ENCODE results near the gene OR7D2. TPM values are rescaled to one million over a fixed set of nuclear protein-coding genes. Genes with fewer than 3 reads are reported as not detected.

Gene OR7D2
- total RNA-seq, 1 experiment from 2014 or later = not detected

GRCh38 chr19:9140159-9140874 lies 38.5 kb upstream of the OR7D2 start, which contains the start of gene ZNF317:
TSS of gene ZNF317 (plus strand) at chr19:9140397. CDS start at chr19:9156017, 15,620 bp downstream.
- Histone ChIP-seq H3K9me3 (ENCODE audit: control insufficient read depth, insufficient read depth, low read depth, low read length) (peaks cover 24% of the 10 kb centered on the region), H3K36me3 (ENCODE audit: control insufficient read depth, insufficient read depth, low read length) (peaks cover 2% of the 10 kb centered on the region; the same call in 1 of the 2 replicates), H3K4me3 (ENCODE audit: low read depth in 2 of 2, low read length in 2 of 2) (peak within 1 kb of the TSS; percentile 97), H3K4me1 (ENCODE audit: control insufficient read depth, insufficient read depth, low read length) (no peaks in the 10 kb centered on the region), H3K27me3 (ENCODE audit: control insufficient read depth, insufficient read depth, low read length) (no peaks in the 10 kb centered on the region), H3K27ac (ENCODE audit: low read length) (peak within 1 kb of the TSS; percentile 96)
- DNase-seq (ENCODE audit: low read depth, low spot score) = peak; percentile 58
- no TSS peak for BruUV-seq (replicated peaks)
- intact Hi-C loops (cut with micrococcal nuclease; ENCODE audit: unreplicated experiment) (no loop called here), in situ Hi-C loops (cut with HindIII; ENCODE audit: low pct_unique_long_range_greater_than_20kb, low sequenced_read_pairs) (no loop called here)
- ChIA-PET POLR2A (no interaction called here), CTCF (no interaction called here)
- peak; percentile 96 for ATAC-seq
- TF ChIP-seq TCF7L2 (IDR thresholded peaks at IDR 0.05; ENCODE audit: low read depth, low read length) = no peak
- no peak for TF ChIP-seq CTCF (IDR thresholded peaks at IDR 0.05)
- TF ChIP-seq SIN3A (IDR thresholded peaks at IDR 0.05; ENCODE audit: borderline replicate concordance, insufficient read depth, low read depth, low read length) = 0 out of 2 replicates have a peak, but pooled peaks have one; percentile 43
- no peak for TF ChIP-seq REST (IDR thresholded peaks at IDR 0.05; ENCODE audit: insufficient read depth in 1 of 2, low read depth in 2 of 2, low read length in 1 of 2)
- peak; percentile 87 for TF ChIP-seq POLR2AphosphoS5 (IDR thresholded peaks at IDR 0.05; ENCODE audit: low read depth, low read length)

GRCh38 chr19:9144920-9145319 lies 33.9 kb upstream of the OR7D2 start:
- DNase-seq (ENCODE audit: low read depth, low spot score) = no peak
- H3K36me3 ChIP-seq (ENCODE audit: control insufficient read depth, insufficient read depth, low read length) = peaks cover 2% of the 10 kb centered on the region; the same call in 1 of the 2 replicates

More at GRCh38 chr19:9144920-9145319, 33.9 kb upstream of the OR7D2 start:
- Histone ChIP-seq H3K4me3 (ENCODE audit: low read depth in 2 of 2, low read length in 2 of 2) (no peak overlapping the region), H3K4me1 (ENCODE audit: control insufficient read depth, insufficient read depth, low read length) (no peaks in the 10 kb centered on the region), H3K27ac (ENCODE audit: low read length) (no peak overlapping the region), H3K27me3 (ENCODE audit: control insufficient read depth, insufficient read depth, low read length) (no peaks in the 10 kb centered on the region), H3K9me3 (ENCODE audit: control insufficient read depth, insufficient read depth, low read depth, low read length) (peaks cover 41% of the 10 kb centered on the region)
- in situ Hi-C loops (cut with HindIII; ENCODE audit: low pct_unique_long_range_greater_than_20kb, low sequenced_read_pairs) (no loop called here), intact Hi-C loops (cut with micrococcal nuclease; ENCODE audit: unreplicated experiment) (no loop called here)
- BruUV-seq (replicated peaks) = no TSS peak
- ATAC-seq = no peak
- ChIA-PET CTCF (no interaction called here), POLR2A (no interaction called here)
- TF ChIP-seq REST (IDR thresholded peaks at IDR 0.05; ENCODE audit: insufficient read depth in 1 of 2, low read depth in 2 of 2, low read length in 1 of 2) (no peak), POLR2AphosphoS5 (IDR thresholded peaks at IDR 0.05; ENCODE audit: low read depth, low read length) (no peak), CTCF (IDR thresholded peaks at IDR 0.05) (no peak), TCF7L2 (IDR thresholded peaks at IDR 0.05; ENCODE audit: low read depth, low read length) (no peak), SIN3A (IDR thresholded peaks at IDR 0.05; ENCODE audit: borderline replicate concordance, insufficient read depth, low read depth, low read length) (no peak)

Measured in Panc1 (cell line).